Mesothelial cell of epicardium (in vitro differentiated cells): ENCODE results near the gene ATRN. TPM values are rescaled to one million over a fixed set of nuclear protein-coding genes. Genes with fewer than 3 reads are reported as not detected.
A peak's percentile ranks its signal among the peaks of the same experiment; 100 is the strongest.

Source experiments
- DNase-seq, 2 experiments: peaks; one replicate each; pipeline ENCODE4 v3.0.0; 2021; ENCODE audit warnings: low spot score in 2 of 2; ENCODE audit not compliant: unreplicated experiment in 2 of 2
- H3K27ac Mint-ChIP-seq: 2 replicates; pipeline ENCODE4 v1.8.0; 2021; ENCODE audit warnings: mixed read lengths
- H3K27me3 Mint-ChIP-seq: 2 replicates; pipeline ENCODE4 v1.8.0; 2021; ENCODE audit warnings: low read depth, mixed read lengths
- H3K36me3 Mint-ChIP-seq: 2 replicates; pipeline ENCODE4 v1.8.0; 2021; ENCODE audit warnings: mixed read lengths
- H3K4me1 Mint-ChIP-seq: 2 replicates; pipeline ENCODE4 v1.8.0; 2021; ENCODE audit warnings: mixed read lengths
- H3K4me3 Mint-ChIP-seq: 2 replicates; pipeline ENCODE4 v1.8.0; 2021; ENCODE audit warnings: mild to moderate bottlenecking, moderate library complexity, mixed read lengths
- H3K9me3 Mint-ChIP-seq: 2 replicates; pipeline ENCODE4 v1.8.0; 2021; ENCODE audit warnings: mixed read lengths
- total RNA-seq: library from RNA; stranded (reverse); gene quantifications from 3 replicates; pipeline ENCODE4 v1.2.1, GENCODE V29; 2021
- TF ChIP-seq, protein P1 (sequence below): fragments of 200-600 bp; sonication (generic); IDR thresholded peaks from one replicate; pipeline ENCODE4 v1.5.0; 2021; ENCODE audit warnings: antibody characterized with exemption; ENCODE audit not compliant: unreplicated experiment

The ATRN gene
- total RNA-seq, 1 donor from 2014 or later = 47.5 TPM

DNA sequence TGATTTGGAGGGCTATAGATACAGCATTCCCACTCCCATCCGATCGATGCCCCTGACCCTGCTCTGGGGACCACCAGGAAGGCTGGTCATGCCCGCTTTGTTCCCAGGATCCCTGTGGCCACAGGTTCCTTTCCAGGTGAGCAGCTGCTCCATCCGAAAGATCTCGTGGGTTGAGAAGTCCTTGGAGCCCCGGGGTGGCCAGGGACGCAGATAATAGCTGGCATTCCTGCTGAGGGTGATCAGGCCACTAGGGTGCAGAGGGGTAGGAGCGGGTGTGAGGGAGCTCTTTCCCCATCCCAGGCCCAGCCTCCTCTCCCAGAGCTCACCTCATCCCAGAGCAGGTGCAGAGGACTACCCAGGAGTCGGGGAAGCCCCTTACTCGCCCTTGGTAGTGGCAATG, 203.6 kb downstream of the ATRN start:
- Mint-ChIP-seq H3K4me3 (no peak overlapping the region), H3K36me3 (peaks cover 1% of the 10 kb centered on the region), H3K27ac (no peak overlapping the region), H3K9me3 (no peaks in the 10 kb centered on the region), H3K27me3 (peaks cover 54% of the 10 kb centered on the region), H3K4me1 (peaks cover 23% of the 10 kb centered on the region)
- DNase-seq = no peak
- TF ChIP-seq, protein P1, sequence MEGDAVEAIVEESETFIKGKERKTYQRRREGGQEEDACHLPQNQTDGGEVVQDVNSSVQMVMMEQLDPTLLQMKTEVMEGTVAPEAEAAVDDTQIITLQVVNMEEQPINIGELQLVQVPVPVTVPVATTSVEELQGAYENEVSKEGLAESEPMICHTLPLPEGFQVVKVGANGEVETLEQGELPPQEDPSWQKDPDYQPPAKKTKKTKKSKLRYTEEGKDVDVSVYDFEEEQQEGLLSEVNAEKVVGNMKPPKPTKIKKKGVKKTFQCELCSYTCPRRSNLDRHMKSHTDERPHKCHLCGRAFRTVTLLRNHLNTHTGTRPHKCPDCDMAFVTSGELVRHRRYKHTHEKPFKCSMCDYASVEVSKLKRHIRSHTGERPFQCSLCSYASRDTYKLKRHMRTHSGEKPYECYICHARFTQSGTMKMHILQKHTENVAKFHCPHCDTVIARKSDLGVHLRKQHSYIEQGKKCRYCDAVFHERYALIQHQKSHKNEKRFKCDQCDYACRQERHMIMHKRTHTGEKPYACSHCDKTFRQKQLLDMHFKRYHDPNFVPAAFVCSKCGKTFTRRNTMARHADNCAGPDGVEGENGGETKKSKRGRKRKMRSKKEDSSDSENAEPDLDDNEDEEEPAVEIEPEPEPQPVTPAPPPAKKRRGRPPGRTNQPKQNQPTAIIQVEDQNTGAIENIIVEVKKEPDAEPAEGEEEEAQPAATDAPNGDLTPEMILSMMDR = no peak

DNA sequence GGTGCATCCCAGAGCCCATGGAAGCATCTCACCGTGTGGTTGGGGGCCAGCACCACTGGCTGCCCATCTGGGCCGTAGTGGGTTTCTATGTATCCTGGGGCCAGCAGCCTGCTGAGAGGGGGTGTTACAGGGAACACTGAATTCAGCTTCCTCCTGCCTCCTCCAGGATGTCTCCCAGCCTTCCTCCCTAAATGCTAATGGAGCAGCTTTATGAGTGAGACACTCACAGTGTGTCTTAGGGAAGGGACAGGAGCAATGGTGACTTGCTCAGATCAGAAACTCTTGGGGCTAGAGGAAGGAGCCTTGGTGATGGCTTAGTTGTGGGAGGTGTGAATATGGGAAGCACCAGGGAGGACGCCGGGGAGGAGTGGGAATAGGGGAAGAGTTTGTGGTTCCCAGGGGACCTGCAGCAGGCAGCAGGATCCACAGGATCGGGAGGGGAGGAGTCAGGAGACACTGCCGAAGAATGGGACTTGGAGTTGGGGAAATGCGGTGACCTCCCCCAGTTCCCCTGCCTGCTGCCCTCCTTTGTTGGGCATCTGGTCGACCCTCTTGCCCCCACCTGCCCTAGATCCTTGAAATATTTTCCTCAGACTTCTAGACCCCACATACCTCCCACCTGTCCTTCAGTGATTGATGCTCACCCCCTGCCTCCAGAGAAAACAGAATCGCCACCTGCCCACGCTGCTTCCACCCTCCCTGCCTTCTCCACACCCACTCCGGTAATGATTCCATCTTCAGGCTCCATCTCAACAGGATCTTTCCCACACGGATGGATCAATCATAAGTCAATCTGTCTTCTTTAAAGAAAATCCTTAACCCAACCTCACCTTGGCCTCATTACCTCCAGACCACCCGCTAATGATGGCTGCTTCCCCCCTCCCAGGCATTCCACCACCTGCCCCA, 204.4 kb downstream of the ATRN start:
- TF ChIP-seq, protein P1 = no peak
- H3K4me3 Mint-ChIP-seq = no peak overlapping the region
- H3K27me3 Mint-ChIP-seq = peaks cover 54% of the 10 kb centered on the region
- no peak overlapping the region for H3K27ac Mint-ChIP-seq
- peaks cover 30% of the 10 kb centered on the region for H3K4me1 Mint-ChIP-seq
- peaks cover 1% of the 10 kb centered on the region for H3K36me3 Mint-ChIP-seq
- no peak for DNase-seq
- H3K9me3 Mint-ChIP-seq = no peaks in the 10 kb centered on the region

DNA sequence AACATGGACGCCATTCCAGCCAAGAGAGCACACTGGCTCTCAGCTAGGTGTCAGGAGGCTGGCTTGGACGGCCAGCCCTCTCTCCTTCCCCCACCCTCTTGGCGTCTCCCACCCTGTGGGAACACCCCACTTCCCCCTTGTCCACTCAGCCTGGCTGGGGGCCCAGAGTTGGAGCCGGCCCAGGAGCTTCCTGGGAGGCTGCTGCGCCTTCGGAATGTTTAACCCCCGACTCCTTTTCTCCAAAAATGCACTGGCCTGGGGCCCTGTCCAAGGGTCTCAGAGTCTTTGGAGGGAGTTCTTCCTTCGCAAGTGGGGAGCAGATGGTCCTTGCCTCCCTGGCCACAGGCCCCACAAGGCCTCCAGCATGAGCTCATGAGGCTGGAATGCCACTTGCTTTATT, 206.9 kb downstream of the ATRN start:
- TF ChIP-seq, protein P1 = no peak
- Mint-ChIP-seq H3K27me3 (peaks cover 56% of the 10 kb centered on the region), H3K36me3 (peaks cover 1% of the 10 kb centered on the region), H3K4me3 (peak overlapping the region; percentile 13), H3K4me1 (peaks cover 42% of the 10 kb centered on the region), H3K27ac (peak overlapping the region; percentile 87), H3K9me3 (no peaks in the 10 kb centered on the region)
- DNase-seq = no peak

DNA sequence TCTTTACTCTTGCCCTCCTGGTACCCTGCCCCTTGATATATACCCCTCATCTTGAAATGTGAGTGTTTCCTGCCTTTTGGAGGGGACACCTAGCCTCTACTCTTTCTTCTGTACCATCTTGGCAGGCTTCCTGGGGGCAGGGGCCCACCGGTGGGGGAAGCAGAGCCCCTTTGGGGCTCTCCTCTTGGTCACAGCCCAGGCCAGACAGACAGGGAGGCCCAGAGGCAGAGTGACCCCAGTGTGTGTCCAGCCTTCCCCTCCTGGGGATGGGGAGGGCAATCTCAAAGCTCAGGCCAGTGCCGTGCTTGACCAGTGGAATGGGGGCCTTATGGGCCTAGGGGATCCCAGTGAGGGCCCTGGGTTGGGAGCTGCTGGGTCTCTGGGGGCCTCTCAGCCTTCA, 207.4 kb downstream of the ATRN start:
- H3K9me3 Mint-ChIP-seq = no peaks in the 10 kb centered on the region
- TF ChIP-seq, protein P1 = no peak
- no peak for DNase-seq
- peaks cover 1% of the 10 kb centered on the region for H3K36me3 Mint-ChIP-seq
- H3K4me3 Mint-ChIP-seq = no peak overlapping the region
- peaks cover 42% of the 10 kb centered on the region for H3K4me1 Mint-ChIP-seq
- H3K27ac Mint-ChIP-seq = peak overlapping the region; percentile 87
- peaks cover 56% of the 10 kb centered on the region for H3K27me3 Mint-ChIP-seq

DNA sequence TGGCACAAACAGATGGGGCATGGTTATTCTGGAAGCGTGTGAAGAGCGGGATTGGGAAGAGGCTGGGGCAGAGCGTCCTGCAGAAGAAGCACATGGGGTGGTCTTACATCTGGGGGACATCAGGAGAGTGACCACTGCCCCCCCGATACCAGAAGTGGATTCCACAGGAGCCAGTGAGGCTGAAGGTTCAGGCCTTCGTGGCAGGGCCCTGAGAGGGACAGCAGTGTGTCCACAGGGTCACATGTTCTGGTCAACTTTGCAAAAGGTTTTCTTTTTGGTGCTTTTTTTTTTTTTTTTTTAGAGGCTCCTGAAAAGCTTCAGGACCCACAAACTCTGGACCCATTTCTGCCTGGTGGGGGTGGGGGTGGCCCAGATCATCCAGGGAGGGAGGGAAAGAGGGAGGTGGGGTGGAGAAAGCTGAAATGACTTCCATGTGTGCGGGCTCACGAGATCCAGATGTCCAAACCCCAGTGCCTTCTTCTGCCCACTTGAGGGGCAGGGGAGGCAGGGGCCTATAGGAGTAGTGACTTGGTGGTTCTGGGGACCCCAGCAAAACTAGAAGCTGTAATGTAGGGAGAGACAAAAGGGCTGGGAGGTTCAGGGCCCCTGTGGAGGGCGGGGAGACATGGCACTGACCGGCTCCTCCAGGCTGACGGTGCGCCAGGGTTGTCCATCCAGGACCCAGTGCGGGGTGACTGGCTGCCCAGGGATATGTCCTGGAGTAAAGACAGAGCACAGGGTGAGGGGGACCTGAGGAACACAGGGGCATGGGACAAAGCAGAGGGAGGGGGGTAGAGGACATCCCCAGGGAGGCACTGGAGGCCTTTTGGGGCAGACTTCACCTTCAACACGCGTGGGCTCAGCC, 208.3 kb downstream of the ATRN start:
- DNase-seq = no peak
- Mint-ChIP-seq H3K27ac (peak overlapping the region; percentile 85), H3K36me3 (peaks cover 1% of the 10 kb centered on the region), H3K4me1 (peaks cover 42% of the 10 kb centered on the region), H3K9me3 (no peaks in the 10 kb centered on the region), H3K4me3 (peak overlapping the region; percentile 49), H3K27me3 (peaks cover 59% of the 10 kb centered on the region)
- TF ChIP-seq, protein P1 = no peak
